PC-3 (cell line): ENCODE results near the gene ZDHHC16. TPM values are rescaled to one million over a fixed set of nuclear protein-coding genes. Genes with fewer than 3 reads are reported as not detected.

Source experiments
- ATAC-seq: fragments of 200-7000 bp; cut with Tn5 transposase; 2 replicates; pipeline ENCODE4 v1.9.1; 2020; ENCODE audit warnings: mild to moderate bottlenecking, moderate library complexity
- Bru-seq: library from RNA; stranded (reverse); fragments of 400-500 nt; gene quantifications from one replicate; lab custom pipeline; 2021; lab: Mats Ljungman, UMichigan
- BruChase-seq, 2 experiments: library from RNA; stranded (reverse); fragments of 400-500 nt; gene quantifications; one replicate each; lab custom pipeline; 2021; lab: Mats Ljungman, UMichigan
- BruUV-seq: library from RNA; stranded (reverse); fragments of 400-500 nt; replicated peaks from 2 replicates; lab custom pipeline; 2021; lab: Mats Ljungman, UMichigan
- CTCF ChIA-PET: fragments of 300-600 bp; sonication (Branson Sonifier 250); formaldehyde crosslinking; loops from one replicate; lab custom pipeline; 2022; ENCODE audit warnings: antibody characterized with exemption; lab: Charles Lee
- POLR2A ChIA-PET: fragments of 300-600 bp; sonication (Branson Sonifier 250); formaldehyde crosslinking; loops from one replicate; lab custom pipeline; 2022; ENCODE audit warnings: antibody characterized with exemption; ENCODE audit not compliant: unreplicated experiment; lab: Charles Lee
- DNase-seq: peaks from one replicate; pipeline ENCODE4 v3.0.0-alpha.2; 2015
- H2AFZ ChIP-seq: fragments of 300-600 bp; sonication (generic); 2 replicates; pipeline ENCODE4 v1.6.0; 2016; ENCODE audit warnings: antibody characterized with exemption, low read length
- H3F3A ChIP-seq: fragments of 300-600 bp; sonication (generic); one replicate; pipeline ENCODE4 v1.6.0; 2017; ENCODE audit warnings: antibody characterized with exemption, low read length, control low read depth, mild to moderate bottlenecking; ENCODE audit not compliant: unreplicated experiment
- H3K27ac ChIP-seq: fragments of 300-600 bp; sonication (generic); 2 replicates; pipeline ENCODE4 v1.5.1; 2016; ENCODE audit warnings: mild to moderate bottlenecking, low read length
- H3K27me3 ChIP-seq: fragments of 300-600 bp; sonication (generic); 2 replicates; pipeline ENCODE4 v1.6.1; 2016; ENCODE audit warnings: low read length, mixed read lengths
- H3K36me3 ChIP-seq: fragments of 300-600 bp; sonication (generic); 2 replicates; pipeline ENCODE4 v1.6.1; 2016; ENCODE audit warnings: low read depth, mixed run types, low read length, mixed read lengths
- H3K4me1 ChIP-seq: fragments of 300-600 bp; sonication (generic); 2 replicates; pipeline ENCODE4 v1.5.1; 2016; ENCODE audit warnings: low read length; ENCODE audit not compliant: insufficient read depth
- H3K4me2 ChIP-seq: fragments of 300-600 bp; sonication (generic); 2 replicates; pipeline ENCODE4 v1.6.0; 2016; ENCODE audit warnings: low read length
- H3K4me3 ChIP-seq: fragments of 300-600 bp; sonication (generic); 2 replicates; pipeline ENCODE4 v1.5.1; 2016; ENCODE audit warnings: mild to moderate bottlenecking, low read length, mixed read lengths
- H3K79me2 ChIP-seq: fragments of 300-600 bp; sonication (generic); 2 replicates; pipeline ENCODE4 v1.6.1; 2017; ENCODE audit warnings: low read length, mixed read lengths
- H3K9ac ChIP-seq: fragments of 300-600 bp; sonication (generic); 2 replicates; pipeline ENCODE4 v1.6.0; 2016; ENCODE audit warnings: mild to moderate bottlenecking, low read length
- H3K9me2 ChIP-seq: fragments of 300-600 bp; sonication (generic); replicated peaks from 2 replicates; pipeline ENCODE4 v1.6.1; 2016; ENCODE audit warnings: mixed run types, low read length, mixed read lengths
- H3K9me3 ChIP-seq: fragments of 300-600 bp; sonication (generic); 2 replicates; pipeline ENCODE4 v1.6.1; 2016; ENCODE audit warnings: low read length, mixed read lengths
- H4K20me1 ChIP-seq: fragments of 300-600 bp; sonication (generic); 2 replicates; pipeline ENCODE4 v1.6.1; 2016; ENCODE audit warnings: low read length, mixed read lengths
- EZH2 ChIP-seq: fragments of 300-600 bp; sonication (generic); IDR thresholded peaks from one replicate; pipeline ENCODE4 v1.6.1; 2017; ENCODE audit warnings: antibody characterized with exemption, mild to moderate bottlenecking, low read length; ENCODE audit not compliant: unreplicated experiment
- EZH2phosphoT487 ChIP-seq: fragments of 300-600 bp; sonication (generic); IDR thresholded peaks from 2 replicates; pipeline ENCODE4 v1.6.1; 2018; ENCODE audit warnings: mild to moderate bottlenecking, antibody characterized with exemption, low read length, borderline replicate concordance
- intact Hi-C: fragments of 100-400 bp; cut with micrococcal nuclease; formaldehyde crosslinking; loops from 2 replicates; pipeline ENCODE4 v1.9.0; 2023
- long read RNA-seq: library from polyadenylated mRNA; unstranded; transcript quantifications from one replicate; pipeline ENCODE4 v2.0.0, GENCODE V29; 2021; ENCODE audit not compliant: unreplicated experiment
- total RNA-seq: library from RNA; depleted of rRNA; stranded (reverse); fragments of >200 nt; gene quantifications from 2 replicates; pipeline ENCODE4 v1.2.3, GENCODE V29; 2014; rRNA removed
- TF ChIP-seq, protein P1 (sequence below): fragments of 300-600 bp; sonication (generic); conservative IDR thresholded peaks from 2 replicates; pipeline ENCODE4 v1.5.1; 2017; ENCODE audit warnings: antibody characterized with exemption, low read depth, mild to moderate bottlenecking, low read length

The ZDHHC16 gene
- total RNA-seq (35.1 and 47.1 TPM in 2 replicates), Bru-seq, nascent RNA (percentile 73 among the genes with signal in this experiment), BruChase-seq, experiment 1, labeled RNA remaining after a 6-hour chase (percentile 73 among the genes with signal in this experiment), BruChase-seq, experiment 2, labeled RNA remaining after a 2-hour chase (percentile 75 among the genes with signal in this experiment)
- long read RNA-seq, transcript ZDHHC16-202 (10 exons, 1,718 nt): minor isoform, 9 of 113 reads
- long read RNA-seq, transcript ZDHHC16-205 (8 exons, 1,280 nt): minor isoform, 8 of 113 reads
- long read RNA-seq, transcript ZDHHC16-206 (11 exons, 1,798 nt): major isoform, 41 of 113 reads
- long read RNA-seq, transcript ZDHHC16-207 (12 exons, 2,014 nt): minor isoform, 8 of 113 reads
- long read RNA-seq, partial matches to known transcripts: 7 of 113 reads
- long read RNA-seq, other reads (novel, unspliced or antisense): 38 of 113 reads

DNA sequence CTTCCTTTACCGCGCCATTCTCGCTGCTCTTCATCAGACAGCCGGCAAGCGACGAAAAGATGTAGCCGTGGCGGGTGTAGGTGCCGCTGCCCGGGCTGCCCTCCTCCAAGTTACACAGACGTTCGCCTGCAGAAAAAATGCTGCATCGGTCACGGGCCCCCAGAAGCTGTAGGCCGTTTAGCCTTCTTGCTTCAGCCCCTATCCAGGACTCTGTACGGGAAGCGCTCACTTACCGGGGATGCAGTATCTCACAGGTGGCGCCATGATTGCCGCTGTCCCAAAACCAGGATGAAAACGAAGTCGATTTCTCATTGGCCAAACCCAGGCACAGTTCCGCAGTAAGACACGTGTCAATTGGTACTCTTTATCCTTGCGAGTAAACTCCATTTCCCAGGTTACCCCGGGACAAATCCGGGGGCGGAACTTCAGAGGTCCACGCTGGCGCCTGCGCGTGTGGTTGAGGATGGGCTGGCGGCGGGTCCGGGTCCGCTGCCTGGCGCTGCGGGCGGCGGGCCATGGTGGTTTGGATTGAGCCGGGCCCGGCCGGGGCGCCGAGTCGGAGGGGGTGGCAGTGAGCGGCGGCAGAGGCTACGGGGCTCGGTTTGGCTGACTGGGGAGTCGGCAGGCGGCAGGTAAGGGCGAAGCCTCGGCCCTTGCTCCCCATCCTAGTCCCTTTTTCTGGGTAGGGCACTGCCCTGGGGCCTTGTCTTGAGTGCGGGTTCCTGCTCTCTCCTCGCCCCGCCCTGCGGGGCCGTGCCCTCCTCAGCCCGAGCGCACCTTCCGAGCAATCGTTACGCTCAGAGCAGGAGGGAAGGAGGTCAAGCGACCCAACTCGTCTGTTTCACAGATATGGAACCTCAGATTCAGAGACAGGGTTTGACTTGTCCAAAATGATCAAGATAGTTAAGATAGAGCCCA lies at the start of gene ZDHHC16, which contains the start of gene EXOSC1:
TSS of gene ZDHHC16 (plus strand) at position 454 of the 918 bp plus-strand sequence. CDS start 5,501 bp downstream, outside the sequence.
TSS of gene EXOSC1 (minus strand) at position 285 of the 918 bp plus-strand sequence. CDS start at position 264, 21 bp downstream.
- TF ChIP-seq EZH2: no peak
- TF ChIP-seq, protein P1, sequence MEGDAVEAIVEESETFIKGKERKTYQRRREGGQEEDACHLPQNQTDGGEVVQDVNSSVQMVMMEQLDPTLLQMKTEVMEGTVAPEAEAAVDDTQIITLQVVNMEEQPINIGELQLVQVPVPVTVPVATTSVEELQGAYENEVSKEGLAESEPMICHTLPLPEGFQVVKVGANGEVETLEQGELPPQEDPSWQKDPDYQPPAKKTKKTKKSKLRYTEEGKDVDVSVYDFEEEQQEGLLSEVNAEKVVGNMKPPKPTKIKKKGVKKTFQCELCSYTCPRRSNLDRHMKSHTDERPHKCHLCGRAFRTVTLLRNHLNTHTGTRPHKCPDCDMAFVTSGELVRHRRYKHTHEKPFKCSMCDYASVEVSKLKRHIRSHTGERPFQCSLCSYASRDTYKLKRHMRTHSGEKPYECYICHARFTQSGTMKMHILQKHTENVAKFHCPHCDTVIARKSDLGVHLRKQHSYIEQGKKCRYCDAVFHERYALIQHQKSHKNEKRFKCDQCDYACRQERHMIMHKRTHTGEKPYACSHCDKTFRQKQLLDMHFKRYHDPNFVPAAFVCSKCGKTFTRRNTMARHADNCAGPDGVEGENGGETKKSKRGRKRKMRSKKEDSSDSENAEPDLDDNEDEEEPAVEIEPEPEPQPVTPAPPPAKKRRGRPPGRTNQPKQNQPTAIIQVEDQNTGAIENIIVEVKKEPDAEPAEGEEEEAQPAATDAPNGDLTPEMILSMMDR: no peak
- TF ChIP-seq EZH2phosphoT487: no peak
- Histone ChIP-seq H3K36me3 (no peaks in the 10 kb centered on the region), H3K27me3 (no peaks in the 10 kb centered on the region), H3K9ac (peak within 1 kb of the TSS; percentile 83), H4K20me1 (no peaks in the 10 kb centered on the region), H2AFZ (peak within 1 kb of the TSS; percentile 95), H3F3A (no peaks in the 10 kb centered on the region), H3K79me2 (peaks cover 61% of the 10 kb centered on the region), H3K4me1 (peaks cover 21% of the 10 kb centered on the region), H3K27ac (peak within 1 kb of the TSS; percentile 7; the same call in 1 of the 2 replicates), H3K4me2 (peak within 1 kb of the TSS; percentile 93), H3K9me2 (no peaks in the 10 kb centered on the region), H3K9me3 (no peaks in the 10 kb centered on the region), H3K4me3 (peak within 1 kb of the TSS; percentile 100)
- POLR2A ChIA-PET: interaction anchor here (0.5 kb wide), 1 partner anchor 15 kb away, joined by 3 read pairs; no protein-coding TSS in a partner anchor
- peak; percentile 97 for ATAC-seq
- CTCF ChIA-PET: no interaction called here
- intact Hi-C loops: loop anchor here (5.0 kb wide), 1 partner anchor 114 kb away; the partner anchor contains the start of gene FRAT2
- peak; percentile 94 for DNase-seq
- TSS peak; percentile 70 for BruUV-seq

DNA sequence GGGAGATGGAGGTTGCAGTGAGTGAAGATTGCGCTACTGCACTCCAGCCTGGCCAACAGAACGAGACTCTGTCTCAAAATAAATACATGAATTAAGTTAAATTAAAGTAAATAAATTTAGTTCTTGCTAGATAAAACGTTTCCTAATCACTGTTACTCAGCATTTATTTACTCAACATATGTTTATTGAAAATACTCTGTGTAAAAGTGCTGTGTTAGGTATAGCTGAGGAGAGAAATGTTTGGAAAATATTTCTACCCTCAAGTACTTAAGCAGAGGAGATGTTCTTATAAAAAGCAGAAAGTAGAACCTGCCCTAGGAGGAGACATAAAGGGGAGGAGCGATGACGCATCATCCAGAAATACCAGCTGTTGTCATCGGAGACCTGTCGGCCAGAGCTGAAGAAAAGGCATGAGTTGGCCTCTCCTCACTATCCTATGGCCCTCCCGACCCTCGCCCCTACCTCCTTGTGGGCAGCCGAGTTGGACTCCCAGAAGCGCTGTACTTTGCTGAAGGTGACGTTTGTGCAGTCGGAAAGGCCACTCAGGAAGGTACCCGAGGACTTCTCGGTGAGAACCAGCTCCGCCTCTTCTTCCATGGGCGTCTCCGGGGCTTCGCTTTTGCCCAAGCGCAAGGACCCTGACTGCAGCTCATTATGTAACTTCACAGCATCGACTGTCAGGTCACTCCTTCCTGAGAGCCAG lies 46.0 kb upstream of the ZDHHC16 start:
- Histone ChIP-seq H3K9ac (peak overlapping the region; percentile 96), H3K4me3 (peak overlapping the region; percentile 99), H2AFZ (peak overlapping the region; percentile 69), H3K4me1 (peaks cover 4% of the 10 kb centered on the region; the same call in 1 of the 2 replicates), H3F3A (no peaks in the 10 kb centered on the region), H4K20me1 (no peaks in the 10 kb centered on the region), H3K27ac (peak overlapping the region; percentile 80), H3K36me3 (peaks cover 8% of the 10 kb centered on the region), H3K9me3 (no peaks in the 10 kb centered on the region), H3K27me3 (no peaks in the 10 kb centered on the region), H3K79me2 (peaks cover 19% of the 10 kb centered on the region), H3K9me2 (no peaks in the 10 kb centered on the region), H3K4me2 (peak overlapping the region; percentile 97)
- ATAC-seq: peak; percentile 74
- peak; percentile 75 for DNase-seq
- CTCF ChIA-PET: interaction anchor here (1.1 kb wide), 1 partner anchor 28 kb away, joined by 10 read pairs; no protein-coding TSS in a partner anchor
- BruUV-seq: no TSS peak
- POLR2A ChIA-PET: no interaction called here
- intact Hi-C loops: loop anchor here (1.0 kb wide), 1 partner anchor 108 kb away; the partner anchor contains the start of gene ARHGAP19
- TF ChIP-seq EZH2 (no peak), EZH2phosphoT487 (no peak)
- TF ChIP-seq, protein P1: no peak
